LNCaP clone FGC (cell line): ENCODE data around the gene JAKMIP1.
A peak's percentile ranks its signal among the peaks of the same experiment; 100 is the strongest.

ENCODE experiments used
- DNase-seq: peaks from one replicate; pipeline ENCODE4 v3.0.0-alpha.2; 2011; ENCODE audit warnings: low read depth
- H3K4me3 ChIP-seq: 2 replicates; pipeline ENCODE4 v1.5.1; 2011; ENCODE audit warnings: mild to moderate bottlenecking, low read depth, low read length, control low read depth
- CTCF ChIP-seq: IDR thresholded peaks from 2 replicates; pipeline ENCODE4 v1.5.1; 2012; ENCODE audit warnings: mild to moderate bottlenecking; ENCODE audit not compliant: control insufficient read depth, insufficient read depth; ENCODE audit errors: extremely low read depth

Gene JAKMIP1

DNA sequence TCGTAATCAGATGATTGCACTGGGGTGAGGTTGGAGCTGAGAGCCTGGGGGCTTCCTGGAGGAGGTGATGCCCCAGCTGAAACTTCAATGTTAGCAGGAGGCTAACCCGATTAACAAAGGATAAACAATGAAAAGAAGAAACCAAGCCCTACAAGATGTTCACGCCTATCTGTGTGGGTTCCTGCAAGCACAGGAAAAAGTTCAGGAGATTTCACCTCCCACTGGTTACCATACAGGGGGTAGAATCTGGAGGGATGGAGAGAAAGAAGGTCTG lies 27.5 kb downstream of the JAKMIP1 start:
- DNase-seq, result no peak
- no peak for TF ChIP-seq CTCF

GRCh38 chr4:6172093-6172926 lies 28.0 kb downstream of the JAKMIP1 start:
- DNase-seq, result peak; percentile 93
- no peak overlapping the region for H3K4me3 ChIP-seq
- TF ChIP-seq CTCF, result no peak

More for the DNA sequence above, 27.5 kb downstream of the JAKMIP1 start:
- H3K4me3 ChIP-seq, result no peak overlapping the region

- TF ChIP-seq CTCF, result no peak
- no peak for DNase-seq
- no peak overlapping the region for H3K4me3 ChIP-seq
These were observed 31.1 kb downstream of the JAKMIP1 start for GRCh38 chr4:6169239-6169638.

DNA sequence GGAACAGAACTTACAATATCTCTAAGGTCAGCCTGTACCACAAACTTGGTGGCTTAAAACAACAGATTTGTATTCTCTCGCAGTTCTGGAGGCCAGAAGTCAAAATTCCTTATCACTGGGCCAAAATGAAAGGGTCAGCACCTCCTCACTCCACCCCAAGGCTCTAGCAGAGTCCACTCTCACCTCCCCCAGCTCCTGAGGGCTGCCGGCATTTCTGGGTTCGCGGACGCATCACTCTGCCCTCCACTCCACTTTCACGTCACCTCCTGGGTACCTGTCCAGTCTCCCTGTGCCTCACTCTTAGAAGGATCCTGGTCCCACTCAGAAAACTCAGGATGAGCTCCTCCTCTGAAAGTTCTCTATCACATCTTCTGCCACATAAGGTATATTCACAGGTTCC lies 34.6 kb downstream of the JAKMIP1 start:
- H3K4me3 ChIP-seq, result no peak overlapping the region
- DNase-seq, result no peak
- TF ChIP-seq CTCF, result no peak

DNA sequence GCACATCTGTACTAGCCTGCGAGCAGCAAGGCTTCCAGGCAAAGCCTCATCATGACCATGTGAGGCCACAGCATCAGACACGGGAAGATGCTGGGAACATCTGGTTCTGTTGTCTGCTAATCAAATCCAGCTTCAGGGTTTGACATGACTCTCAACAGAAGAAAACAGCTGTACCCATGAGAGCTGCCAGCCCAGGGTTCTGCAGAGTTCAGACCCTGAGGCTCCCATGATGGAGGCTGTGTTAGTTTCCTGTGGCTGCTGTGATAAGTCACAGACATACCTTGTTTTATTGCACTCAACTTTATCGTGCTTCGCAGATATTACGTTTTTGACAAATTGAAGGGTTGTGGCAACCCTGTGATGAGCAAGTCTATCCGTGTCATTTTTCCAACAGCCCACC lies 37.5 kb downstream of the JAKMIP1 start:
- no peak overlapping the region for H3K4me3 ChIP-seq
- TF ChIP-seq CTCF, result no peak
- DNase-seq, result no peak

GRCh38 chr4:6161921-6162464 lies 38.4 kb downstream of the JAKMIP1 start:
- no peak for TF ChIP-seq CTCF
- no peak overlapping the region for H3K4me3 ChIP-seq
- no peak for DNase-seq

GRCh38 chr4:6160536-6160935 lies 39.8 kb downstream of the JAKMIP1 start:
- DNase-seq, result no peak
- no peak overlapping the region for H3K4me3 ChIP-seq
- no peak for TF ChIP-seq CTCF
